Ramos (cell line): ENCODE measurements around the gene TMEM184A.

ENCODE experiments used
- in situ Hi-C: fragments of 300-500 bp; cut with MboI; formaldehyde crosslinking; loops from one replicate; pipeline ENCODE4 v1.14.3; 2022; ENCODE audit warnings: low sequenced_read_pairs; ENCODE audit not compliant: unreplicated experiment

TMEM184A gene

GRCh38 chr7:1533255-1533546, 22.8 kb downstream of the TMEM184A start:
- in situ Hi-C loops, result no loop called here

GRCh38 chr7:1532456-1533254, 23.4 kb downstream of the TMEM184A start:
- in situ Hi-C loops, result no loop called here

GRCh38 chr7:1531979-1532455, 24.0 kb downstream of the TMEM184A start:
- in situ Hi-C loops, result no loop called here

GRCh38 chr7:1531263-1531978, 24.6 kb downstream of the TMEM184A start:
- in situ Hi-C loops, result no loop called here

GRCh38 chr7:1530946-1531262, 25.1 kb downstream of the TMEM184A start:
- in situ Hi-C loops, result no loop called here

GRCh38 chr7:1529383-1530116, 26.5 kb downstream of the TMEM184A start:
- in situ Hi-C loops, result no loop called here

GRCh38 chr7:1526271-1526754, 29.7 kb downstream of the TMEM184A start:
- in situ Hi-C loops, result no loop called here

- in situ Hi-C loops, result no loop called here
These were observed 30.6 kb downstream of the TMEM184A start for GRCh38 chr7:1525409-1525808.

- in situ Hi-C loops, result no loop called here
These were observed 32.2 kb downstream of the TMEM184A start for GRCh38 chr7:1523844-1524243.

- in situ Hi-C loops, result no loop called here
These were observed 32.8 kb downstream of the TMEM184A start for GRCh38 chr7:1523208-1523607.

GRCh38 chr7:1521456-1521855, 34.5 kb downstream of the TMEM184A start:
- in situ Hi-C loops, result no loop called here

- in situ Hi-C loops, result no loop called here
These were observed 35.3 kb downstream of the TMEM184A start for GRCh38 chr7:1520539-1521234.

GRCh38 chr7:1519322-1519922, 36.6 kb downstream of the TMEM184A start:
- in situ Hi-C loops, result loop anchor here (10.0 kb wide), 1 partner anchor 495 kb away; no protein-coding TSS in a partner anchor

- in situ Hi-C loops, result loop anchor here (10.0 kb wide), 1 partner anchor 492 kb away; no protein-coding TSS in a partner anchor
These were observed 39.3 kb downstream of the TMEM184A start for GRCh38 chr7:1516586-1517251.

GRCh38 chr7:1515509-1515967, 40.5 kb downstream of the TMEM184A start:
- in situ Hi-C loops, result loop anchor here (10.0 kb wide), 1 partner anchor 491 kb away; no protein-coding TSS in a partner anchor

GRCh38 chr7:1514995-1515401, 41.0 kb downstream of the TMEM184A start:
- in situ Hi-C loops, result loop anchor here (10.0 kb wide), 1 partner anchor 490 kb away; no protein-coding TSS in a partner anchor

GRCh38 chr7:1514407-1514806, 41.6 kb downstream of the TMEM184A start:
- in situ Hi-C loops, result loop anchor here (10.0 kb wide), 1 partner anchor 490 kb away; no protein-coding TSS in a partner anchor

- in situ Hi-C loops, result loop anchor here (10.0 kb wide), 1 partner anchor 489 kb away; no protein-coding TSS in a partner anchor
These were observed 42.3 kb downstream of the TMEM184A start for GRCh38 chr7:1513657-1514095.
